Measurements from ENCODE around the gene DPP4. TPM values are rescaled to one million over a fixed set of nuclear protein-coding genes. Genes with fewer than 3 reads are reported as not detected.

DPP4 gene
- total RNA-seq, 6 experiments from 2014 or later, result 17.8 to 39.8 (median 26.3) TPM

DNA sequence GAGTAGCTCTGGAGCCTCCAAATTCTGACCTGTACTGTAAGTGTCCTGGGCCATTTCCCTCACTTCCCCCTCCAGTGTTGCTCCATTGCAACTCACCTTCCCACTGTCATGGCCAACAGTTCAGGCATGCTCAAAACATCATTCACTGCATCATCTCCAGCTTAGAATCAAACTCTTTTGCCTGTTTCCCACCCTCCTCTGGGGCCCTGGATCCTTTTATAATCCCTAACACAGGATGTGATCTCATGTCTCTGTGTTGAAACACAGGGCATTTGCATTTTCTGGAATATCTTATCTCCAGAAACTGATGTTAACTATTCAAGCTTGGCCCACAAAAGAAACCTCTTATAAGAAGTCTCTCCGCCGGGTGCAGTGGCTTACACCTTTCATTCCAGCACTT, 3.0 kb downstream of the DPP4 start:
- H3K27me3 ChIP-seq, result no peaks in the 10 kb centered on the region
- 100% methylated on average over 2 of the region's 2 CpGs for WGBS (ENCODE audit: insufficient coverage, low coverage, low lambda C conversion rate, missing lambda C conversion rate)
- no peaks in the 10 kb centered on the region for H3K9me3 ChIP-seq
- no peak overlapping the region for H3K4me3 ChIP-seq
- peaks cover 0 to 9% (median 0%) of the 10 kb centered on the region in 4 donors for H3K4me1 ChIP-seq
- H3K36me3 ChIP-seq, result no peaks in the 10 kb centered on the region
- TF ChIP-seq, protein P1, sequence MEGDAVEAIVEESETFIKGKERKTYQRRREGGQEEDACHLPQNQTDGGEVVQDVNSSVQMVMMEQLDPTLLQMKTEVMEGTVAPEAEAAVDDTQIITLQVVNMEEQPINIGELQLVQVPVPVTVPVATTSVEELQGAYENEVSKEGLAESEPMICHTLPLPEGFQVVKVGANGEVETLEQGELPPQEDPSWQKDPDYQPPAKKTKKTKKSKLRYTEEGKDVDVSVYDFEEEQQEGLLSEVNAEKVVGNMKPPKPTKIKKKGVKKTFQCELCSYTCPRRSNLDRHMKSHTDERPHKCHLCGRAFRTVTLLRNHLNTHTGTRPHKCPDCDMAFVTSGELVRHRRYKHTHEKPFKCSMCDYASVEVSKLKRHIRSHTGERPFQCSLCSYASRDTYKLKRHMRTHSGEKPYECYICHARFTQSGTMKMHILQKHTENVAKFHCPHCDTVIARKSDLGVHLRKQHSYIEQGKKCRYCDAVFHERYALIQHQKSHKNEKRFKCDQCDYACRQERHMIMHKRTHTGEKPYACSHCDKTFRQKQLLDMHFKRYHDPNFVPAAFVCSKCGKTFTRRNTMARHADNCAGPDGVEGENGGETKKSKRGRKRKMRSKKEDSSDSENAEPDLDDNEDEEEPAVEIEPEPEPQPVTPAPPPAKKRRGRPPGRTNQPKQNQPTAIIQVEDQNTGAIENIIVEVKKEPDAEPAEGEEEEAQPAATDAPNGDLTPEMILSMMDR (IDR thresholded peaks at IDR 0.05), result no peak
- TF ChIP-seq POLR2A (IDR thresholded peaks at IDR 0.05), result no peak
- DNase-seq (no peak), ATAC-seq (no peak)
- no peak overlapping the region for H3K27ac ChIP-seq
- intact Hi-C loops (cut with DNase I), result no loop called here

DNA sequence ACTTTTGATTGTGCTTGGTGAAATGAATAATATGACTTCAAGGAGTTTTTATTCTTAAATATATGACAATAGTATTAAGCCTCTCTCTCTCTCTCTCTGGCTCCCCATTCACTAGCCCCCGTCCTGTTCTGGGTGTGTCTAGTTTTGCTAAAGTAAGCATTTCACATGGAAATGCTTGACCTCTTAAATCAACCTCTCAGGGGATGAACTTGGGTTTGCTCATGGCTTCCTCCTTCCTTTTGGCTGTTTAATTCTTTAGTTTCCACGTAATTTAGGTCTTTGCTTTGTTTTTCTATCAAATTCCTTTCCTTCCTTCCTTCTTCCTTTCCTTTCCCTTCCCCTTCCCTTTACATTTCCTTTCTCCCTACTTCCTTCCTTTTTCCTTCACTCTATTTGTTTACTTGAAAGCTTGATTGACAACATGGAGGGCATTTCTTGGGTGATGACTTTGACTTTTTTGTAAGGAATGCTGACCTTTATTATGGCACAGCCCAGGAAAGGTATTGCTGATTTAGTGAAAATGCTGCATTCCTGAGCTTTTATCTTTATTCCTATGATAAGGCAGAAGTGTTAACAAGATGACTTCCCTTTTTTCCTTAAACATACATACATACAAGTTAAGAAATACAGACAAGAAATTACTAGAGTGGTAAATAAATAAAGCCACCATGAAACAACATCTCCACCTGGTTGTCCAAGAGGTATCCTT, 3.6 kb downstream of the DPP4 start:
- Histone ChIP-seq H3K27me3 (no peaks in the 10 kb centered on the region), H3K4me1 (peaks cover 0 to 15% (median 0%) of the 10 kb centered on the region in 4 donors), H3K9me3 (no peaks in the 10 kb centered on the region), H3K4me3 (no peak overlapping the region), H3K27ac (no peak overlapping the region), H3K36me3 (no peaks in the 10 kb centered on the region)
- ATAC-seq (no peak), DNase-seq (no peak)
- intact Hi-C loops (cut with DNase I), result no loop called here
- 64% methylated on average over 2 of the region's 2 CpGs for WGBS (ENCODE audit: insufficient coverage, low coverage, low lambda C conversion rate, missing lambda C conversion rate)
- TF ChIP-seq POLR2A (IDR thresholded peaks at IDR 0.05), result no peak
- TF ChIP-seq, protein P1 (IDR thresholded peaks at IDR 0.05), result no peak

DNA sequence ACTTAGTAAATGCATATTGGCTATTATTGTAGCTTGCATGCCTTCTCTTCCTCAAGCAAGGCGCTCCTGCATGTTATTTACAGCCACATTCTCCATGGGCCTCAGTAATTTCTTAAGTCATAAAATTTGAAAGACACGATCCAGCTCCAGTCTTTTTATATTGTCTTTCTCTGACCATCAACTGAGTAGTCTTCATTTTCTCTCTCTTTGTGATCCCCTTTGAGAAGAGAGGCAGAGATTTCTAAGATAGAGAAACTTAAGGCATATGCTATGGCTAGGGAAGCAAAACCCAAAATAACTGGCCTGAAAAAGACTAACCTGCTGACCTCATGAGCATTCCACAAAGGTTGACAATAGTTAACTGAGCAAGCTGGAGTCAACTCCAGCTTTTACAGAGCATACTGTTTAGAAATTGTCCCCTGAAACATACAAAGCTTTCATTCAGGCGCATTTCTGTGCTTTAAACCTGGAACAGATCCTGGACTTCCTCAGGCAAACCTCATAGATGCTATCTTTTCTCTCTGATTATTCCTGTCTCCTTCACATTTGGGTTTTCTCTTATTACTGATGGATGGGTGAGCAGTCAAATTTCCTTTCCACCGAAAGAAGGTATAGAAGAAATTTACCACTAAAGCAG, 4.6 kb downstream of the DPP4 start:
- H3K27ac ChIP-seq, result no peak overlapping the region
- WGBS (ENCODE audit: insufficient coverage, low coverage, low lambda C conversion rate, missing lambda C conversion rate), result 84% methylated on average over 4 of the region's 4 CpGs
- H3K27me3 ChIP-seq, result no peaks in the 10 kb centered on the region
- DNase-seq, result no peak
- intact Hi-C loops (cut with DNase I), result no loop called here
- H3K9me3 ChIP-seq, result no peaks in the 10 kb centered on the region
- no peak overlapping the region for H3K4me3 ChIP-seq
- TF ChIP-seq, protein P1 (IDR thresholded peaks at IDR 0.05), result no peak
- no peak for TF ChIP-seq POLR2A (IDR thresholded peaks at IDR 0.05)
- peaks cover 0 to 15% (median 0%) of the 10 kb centered on the region in 4 donors for H3K4me1 ChIP-seq
- H3K36me3 ChIP-seq, result no peaks in the 10 kb centered on the region
- no peak for ATAC-seq

DNA sequence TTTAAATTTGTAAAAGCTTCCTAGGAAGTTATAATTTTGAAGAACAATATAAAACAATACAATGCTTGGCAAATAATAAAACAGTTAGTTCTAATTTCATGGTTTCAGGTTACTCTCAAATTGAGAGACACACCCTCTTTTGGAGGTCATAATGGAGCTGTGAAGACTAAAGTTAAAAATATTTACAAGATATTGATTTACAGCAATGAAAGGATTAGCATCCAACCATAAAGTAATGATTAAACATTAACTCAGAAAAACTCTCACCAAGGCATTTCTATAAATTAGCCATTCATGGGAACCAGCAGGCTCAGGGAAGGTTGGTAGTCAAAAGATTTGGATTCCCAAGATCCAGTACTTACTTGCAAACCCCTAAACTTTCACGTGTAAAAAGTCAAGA, 6.4 kb downstream of the DPP4 start:
- no peak for ATAC-seq

More for the DNA sequence above, 6.4 kb downstream of the DPP4 start:
- WGBS (ENCODE audit: insufficient coverage, low coverage, low lambda C conversion rate, missing lambda C conversion rate), result 50% methylated on average over 1 of the region's 1 CpG
- Histone ChIP-seq H3K36me3 (no peaks in the 10 kb centered on the region), H3K4me1 (peaks cover 0 to 14% (median 0%) of the 10 kb centered on the region in 4 donors), H3K4me3 (no peak overlapping the region), H3K27ac (no peak overlapping the region), H3K27me3 (no peaks in the 10 kb centered on the region), H3K9me3 (no peaks in the 10 kb centered on the region)
- intact Hi-C loops (cut with DNase I), result no loop called here
- no peak for TF ChIP-seq POLR2A (IDR thresholded peaks at IDR 0.05)
- TF ChIP-seq, protein P1 (IDR thresholded peaks at IDR 0.05), result no peak
- DNase-seq, result no peak
